ENCODE data around the gene CMAS.
"Not testable (repeated sequence)": the region's sequence is repeated elsewhere in the genome, so short reads cannot be mapped to it uniquely, and the experiment has no call there.

The CMAS gene

DNA sequence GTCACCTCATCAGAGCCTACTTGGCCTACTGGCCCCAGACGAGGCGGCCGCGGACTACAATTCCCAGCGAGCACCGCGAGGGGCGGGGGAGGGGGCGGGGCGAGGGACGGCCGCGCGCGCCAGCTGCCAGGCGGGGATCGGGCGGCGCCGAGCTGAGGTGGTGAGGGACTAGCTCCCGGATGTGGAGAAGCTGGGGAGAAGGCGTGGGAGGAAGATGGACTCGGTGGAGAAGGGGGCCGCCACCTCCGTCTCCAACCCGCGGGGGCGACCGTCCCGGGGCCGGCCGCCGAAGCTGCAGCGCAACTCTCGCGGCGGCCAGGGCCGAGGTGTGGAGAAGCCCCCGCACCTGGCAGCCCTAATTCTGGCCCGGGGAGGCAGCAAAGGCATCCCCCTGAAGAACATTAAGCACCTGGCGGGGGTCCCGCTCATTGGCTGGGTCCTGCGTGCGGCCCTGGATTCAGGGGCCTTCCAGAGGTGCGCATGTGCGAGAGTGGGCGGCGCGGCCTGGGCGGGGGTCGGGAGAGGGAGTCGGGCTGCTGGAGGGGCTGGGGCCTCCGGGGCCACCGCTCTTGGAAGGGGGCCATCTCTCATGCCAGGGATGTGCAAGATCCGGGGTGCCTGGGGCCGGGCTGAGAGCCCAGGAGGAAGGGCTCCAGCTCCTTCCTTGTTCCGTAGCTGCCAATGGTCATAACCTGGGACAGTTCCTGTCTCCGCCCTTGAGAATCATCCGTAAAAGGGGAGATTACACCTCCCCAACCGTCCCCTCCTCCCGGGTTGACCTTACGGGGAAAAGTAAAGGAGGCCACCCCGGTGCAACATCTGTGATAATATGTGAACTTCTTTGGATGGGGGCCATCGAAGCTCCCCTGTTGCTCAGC is at the start of gene CMAS:
TSS of gene CMAS (plus strand) at position 129 of the 878 bp plus-strand sequence. CDS start at position 215, 86 bp downstream.
- DNase-seq: peak; percentile 86

DNA sequence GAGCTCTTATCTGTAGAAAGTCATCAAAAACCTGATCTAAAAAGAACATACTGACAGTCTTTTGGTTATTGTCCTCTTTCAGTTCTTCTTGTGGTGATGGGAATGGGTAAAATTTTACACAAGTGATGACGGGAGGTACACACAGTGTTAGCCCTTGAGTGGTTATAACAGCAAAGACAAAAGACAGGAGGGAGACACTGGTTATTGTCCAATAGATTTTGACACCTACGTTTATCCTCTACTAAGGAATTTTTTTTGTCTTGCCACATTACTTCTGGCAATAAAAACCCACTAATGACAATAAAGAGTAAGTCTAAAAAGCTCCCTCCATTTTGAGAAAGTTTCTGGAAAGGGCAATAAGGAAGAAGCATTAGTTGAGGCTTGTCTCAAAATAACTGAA is 47.7 kb upstream of the CMAS start:
- no peak for DNase-seq

DNA sequence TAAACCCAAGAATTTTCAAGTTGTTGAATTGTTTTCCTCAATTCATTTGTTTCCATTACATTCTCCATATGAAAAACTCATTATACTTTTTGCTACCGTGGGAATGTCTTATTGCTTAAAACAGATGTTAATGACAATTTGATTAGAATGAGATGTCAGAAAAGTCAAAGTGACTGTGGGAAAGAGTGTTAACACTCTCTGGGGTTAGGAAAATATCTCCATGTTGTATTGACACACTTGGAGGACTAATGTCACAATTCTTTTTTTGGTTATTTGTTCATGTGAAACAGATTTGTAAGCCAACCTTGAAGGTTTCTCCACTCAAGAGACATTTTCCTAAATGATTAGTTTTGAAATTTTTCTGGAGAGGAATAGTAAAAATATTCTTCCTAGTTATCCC is 47.2 kb upstream of the CMAS start:
- no peak for DNase-seq

DNA sequence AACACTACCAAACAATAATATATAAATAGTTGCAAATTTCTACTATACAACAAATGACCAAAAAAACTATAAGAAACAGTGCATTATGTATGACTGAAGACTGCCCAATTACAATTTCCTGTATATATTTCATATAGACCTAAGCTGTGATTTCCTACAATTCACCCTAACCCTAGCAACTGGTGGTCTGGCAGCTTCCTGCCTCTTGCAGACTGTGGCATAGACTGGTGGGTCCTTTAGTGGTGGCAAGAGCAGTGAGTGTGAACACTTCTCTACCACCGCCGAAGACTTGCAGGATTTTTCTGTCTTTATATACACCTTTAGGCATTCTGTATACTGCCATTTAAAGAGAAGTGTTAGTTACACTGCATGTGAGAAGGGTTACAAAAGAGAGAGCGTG is 43.6 kb upstream of the CMAS start:
- DNase-seq: no peak

DNA sequence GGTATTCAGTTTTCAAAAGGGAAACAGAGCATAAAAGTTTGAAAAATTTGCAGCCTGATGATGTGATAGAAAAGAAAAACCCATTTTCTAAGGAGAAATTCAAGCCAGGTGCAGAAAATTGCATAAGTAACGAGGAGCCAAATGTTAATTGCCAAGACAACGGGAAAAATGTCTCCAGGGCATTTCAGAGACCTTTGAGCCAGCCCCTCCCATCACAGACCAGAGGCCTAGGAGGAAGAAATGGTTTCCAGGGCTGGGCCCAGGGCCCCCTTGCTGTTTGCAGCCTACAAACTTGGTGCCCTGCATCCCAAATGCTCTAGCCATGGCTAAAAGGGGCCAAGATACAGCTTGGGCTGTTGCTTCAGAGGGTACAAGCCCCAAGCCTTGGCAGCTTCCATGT is 38.2 kb upstream of the CMAS start:
- not testable (repeated sequence) for DNase-seq

DNA sequence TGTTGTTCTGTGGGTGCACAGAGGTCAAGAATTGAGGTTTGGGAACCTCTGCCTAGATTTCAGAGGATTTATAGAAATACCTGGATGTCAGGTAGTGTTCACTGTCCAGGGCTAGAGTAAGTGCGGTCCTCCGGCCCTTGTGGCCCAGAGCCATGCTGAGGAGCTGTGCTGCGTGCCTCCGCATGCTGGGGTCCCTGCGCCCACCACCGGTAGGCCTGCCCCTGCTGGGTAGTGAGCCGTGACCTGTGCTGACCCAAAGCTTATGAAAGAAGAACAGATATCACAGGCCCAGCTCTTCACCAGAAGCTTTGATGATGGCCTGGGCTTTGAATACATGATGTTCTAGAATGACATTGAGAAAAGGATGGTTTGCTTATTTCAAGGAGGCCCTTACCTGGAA is 37.8 kb upstream of the CMAS start:
- no peak for DNase-seq

DNA sequence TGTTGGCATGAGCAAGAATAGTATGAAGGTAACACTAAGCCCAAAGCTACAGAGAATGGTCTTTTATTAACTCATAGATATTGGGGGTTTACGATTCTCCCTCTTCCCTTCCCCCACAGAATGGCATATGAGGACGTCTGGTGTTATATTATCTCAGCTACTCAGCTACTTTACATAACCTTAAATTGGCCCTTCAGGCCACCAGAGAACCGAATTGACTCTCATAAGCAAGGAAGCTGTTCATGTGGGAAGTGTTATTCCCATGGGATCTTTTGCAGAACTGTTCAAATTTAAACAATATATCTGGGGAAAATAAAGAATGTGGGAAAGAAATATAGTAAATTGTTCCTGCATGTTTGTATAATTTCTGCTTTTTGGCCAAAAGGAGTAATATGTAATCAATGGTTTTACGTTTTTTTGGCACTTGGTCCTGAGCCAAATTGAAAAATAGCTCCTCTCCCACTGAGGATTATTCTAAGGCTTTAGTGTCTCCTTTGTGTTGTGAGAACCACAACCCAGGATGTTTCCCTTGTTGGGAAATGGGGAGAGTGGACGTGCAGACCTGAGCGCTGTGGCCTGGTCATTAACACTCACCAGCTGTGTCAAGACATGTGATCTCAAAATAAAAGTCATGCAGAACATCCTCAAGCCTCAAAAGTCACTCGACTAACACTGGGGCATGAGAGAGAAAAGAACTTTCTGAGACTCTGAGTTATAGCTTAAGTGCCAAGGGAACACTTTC is 31.8 kb upstream of the CMAS start:
- DNase-seq: no peak

DNA sequence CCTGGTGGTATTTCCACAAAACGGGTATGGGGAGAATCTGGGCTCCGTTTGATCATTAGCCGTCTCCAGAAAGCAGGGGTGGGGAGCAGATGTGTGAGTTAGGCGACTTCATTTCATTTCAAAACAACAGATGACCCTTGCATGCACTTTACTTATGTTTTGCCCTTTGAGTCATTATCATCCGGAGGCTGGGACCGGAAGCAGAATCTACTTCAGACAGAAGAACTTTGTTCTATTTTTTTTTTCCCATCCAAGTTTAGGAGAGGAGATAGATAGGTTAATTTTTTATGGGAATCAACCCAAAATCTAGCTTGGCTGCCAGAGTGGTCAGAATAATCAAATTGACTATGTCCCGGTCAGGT is 31.3 kb upstream of the CMAS start:
- no peak for DNase-seq

DNA sequence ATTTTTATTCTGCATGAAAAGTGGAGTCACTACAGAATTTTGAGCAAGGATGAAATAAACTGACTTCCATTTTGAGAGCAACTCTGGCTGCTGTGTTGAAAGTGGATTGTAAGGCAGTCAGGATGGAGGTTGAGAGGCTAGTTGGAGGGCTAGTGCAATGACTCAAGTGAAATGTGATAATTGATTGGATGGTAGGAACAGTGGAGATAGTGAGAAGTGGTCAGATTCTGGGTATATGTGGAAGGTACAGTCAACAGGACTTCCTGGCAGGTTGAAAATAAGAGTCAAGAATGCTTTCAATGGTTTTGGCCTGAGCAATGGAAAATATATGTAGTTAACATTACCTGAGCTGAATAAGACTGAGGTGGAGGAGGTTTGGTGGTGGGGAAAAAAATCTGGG is 29.0 kb upstream of the CMAS start:
- no peak for DNase-seq

DNA sequence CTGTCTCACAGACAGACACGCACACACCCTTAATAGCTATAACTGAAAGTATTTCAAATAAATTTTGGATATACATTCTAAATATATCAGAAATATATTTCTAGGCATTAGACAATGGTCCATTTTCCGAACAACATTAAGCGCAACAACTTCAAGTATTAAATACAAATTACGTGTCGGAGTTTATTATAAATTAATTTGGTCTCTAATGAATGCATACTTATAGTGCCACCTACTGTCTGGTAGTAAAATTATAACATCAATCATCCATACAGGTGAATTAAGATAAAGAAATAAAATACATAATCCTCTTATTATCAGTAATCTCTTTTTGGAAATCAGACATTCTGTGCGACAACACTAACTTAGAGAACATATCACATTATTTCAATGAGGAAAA is 27.2 kb upstream of the CMAS start:
- DNase-seq: no peak

DNA sequence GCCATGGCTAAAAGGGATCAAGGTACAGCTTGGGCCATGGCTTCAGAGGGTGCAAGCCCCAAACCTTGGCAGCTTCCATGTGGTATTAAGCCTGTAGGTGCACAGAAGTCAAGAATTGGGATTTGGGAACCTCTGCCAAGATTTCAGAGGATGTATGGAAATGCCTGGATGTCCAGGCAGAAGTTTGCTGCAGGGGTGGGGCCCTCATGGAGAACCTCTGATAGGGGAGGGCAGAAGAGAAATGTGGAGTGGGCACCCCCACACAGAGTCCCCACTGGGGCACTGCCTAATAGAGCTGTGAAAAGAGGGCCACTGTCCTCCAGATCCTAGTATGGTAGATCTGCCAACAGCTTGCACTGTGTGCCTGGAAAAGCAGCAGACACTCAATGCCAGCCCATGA is 22.5 kb upstream of the CMAS start:
- not testable (repeated sequence) for DNase-seq

DNA sequence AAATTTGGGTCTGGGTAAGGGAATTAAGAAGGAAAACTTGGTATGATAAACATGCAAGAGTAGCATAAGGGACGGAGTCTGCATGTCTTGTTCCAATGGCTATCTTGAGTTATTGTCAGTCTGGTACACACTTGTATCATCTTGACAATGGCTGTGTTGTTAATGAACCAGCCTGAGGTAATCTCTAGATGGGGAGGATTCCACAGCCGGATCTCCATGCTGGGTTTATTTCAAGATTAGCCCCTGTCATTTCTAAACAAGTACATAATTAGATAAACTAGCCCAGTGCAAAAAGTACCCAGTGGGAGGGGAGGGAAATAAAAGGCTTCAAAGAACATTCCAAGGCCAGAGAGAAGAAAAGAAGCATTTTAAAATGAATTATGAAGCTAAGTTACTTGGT is 16.5 kb upstream of the CMAS start:
- DNase-seq: no peak

DNA sequence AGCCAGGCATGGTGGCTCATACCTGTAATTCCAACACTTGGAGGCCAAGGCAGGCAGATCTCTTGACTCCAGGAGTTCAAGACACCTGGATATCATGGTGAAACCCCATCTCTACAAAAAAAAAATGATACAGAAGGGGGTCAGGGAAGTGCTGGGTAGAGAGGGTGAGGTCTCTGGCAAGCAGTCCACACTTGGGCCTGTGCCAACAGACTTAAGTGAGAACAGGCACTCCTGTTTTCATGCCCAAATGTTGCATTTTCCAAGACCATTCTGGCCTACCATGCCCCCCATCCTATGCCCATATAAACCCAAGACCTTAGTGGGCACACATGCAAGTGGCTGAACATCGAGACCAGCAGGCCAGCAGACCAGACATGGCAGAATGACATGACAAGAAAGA is 16.0 kb upstream of the CMAS start:
- no peak for DNase-seq

DNA sequence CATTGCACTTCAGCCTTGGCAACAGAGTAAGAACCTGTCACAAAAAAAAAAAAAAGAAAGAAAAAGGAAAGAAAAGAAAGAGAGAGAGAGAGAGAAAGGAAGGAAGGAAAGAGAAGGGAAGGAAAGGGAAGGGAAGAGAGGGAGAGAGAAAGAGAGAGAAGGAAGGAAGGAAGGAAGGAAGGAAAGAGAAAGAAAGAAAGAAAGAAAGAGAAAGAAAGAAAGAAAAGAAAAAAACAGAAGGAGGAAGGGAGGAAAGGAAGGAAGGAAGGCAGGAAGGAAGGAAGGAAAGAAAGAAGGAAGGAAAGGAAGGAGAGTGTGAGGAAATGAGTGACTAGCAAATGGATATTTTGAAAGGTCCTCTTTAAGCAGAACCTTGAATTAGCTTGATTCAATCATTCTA is 13.3 kb upstream of the CMAS start:
- DNase-seq: no peak

DNA sequence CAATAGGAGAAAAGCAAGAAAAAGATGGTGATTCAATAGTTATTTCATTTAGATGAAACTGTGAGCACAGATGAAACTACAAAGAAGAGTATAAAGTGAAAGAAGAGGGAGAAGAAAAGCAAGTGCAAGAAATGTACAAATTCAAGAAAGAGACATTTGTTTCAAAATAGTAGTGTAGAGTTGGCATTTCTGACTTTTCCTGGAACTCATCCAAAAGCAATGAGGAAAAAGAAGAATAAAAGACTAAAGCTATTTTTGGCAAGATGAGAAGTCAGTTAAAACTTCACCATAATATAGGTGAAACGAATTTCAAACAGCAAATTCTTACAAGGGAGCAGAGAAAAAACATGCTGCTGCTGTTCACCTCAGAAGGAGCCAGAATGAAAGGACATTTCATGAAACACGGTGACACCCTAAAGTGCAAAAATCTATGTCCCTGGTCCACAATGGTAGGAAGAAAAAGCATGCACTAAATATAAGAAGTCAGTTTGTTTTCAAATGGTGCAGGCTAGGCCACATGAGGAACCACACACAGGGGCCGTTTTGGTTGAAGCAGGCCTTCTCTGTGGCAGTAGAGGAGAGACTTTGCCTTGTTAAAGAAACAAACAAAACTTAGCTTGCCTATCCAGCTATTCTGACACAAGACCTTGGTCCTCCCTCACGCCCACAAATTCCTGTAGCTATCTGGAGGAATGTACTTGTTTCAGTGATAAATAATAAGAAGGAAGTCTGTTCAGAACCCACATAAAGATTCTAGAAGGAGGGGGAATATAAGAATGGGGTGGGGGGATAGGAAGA is 11.1 kb upstream of the CMAS start:
- no peak for DNase-seq

DNA sequence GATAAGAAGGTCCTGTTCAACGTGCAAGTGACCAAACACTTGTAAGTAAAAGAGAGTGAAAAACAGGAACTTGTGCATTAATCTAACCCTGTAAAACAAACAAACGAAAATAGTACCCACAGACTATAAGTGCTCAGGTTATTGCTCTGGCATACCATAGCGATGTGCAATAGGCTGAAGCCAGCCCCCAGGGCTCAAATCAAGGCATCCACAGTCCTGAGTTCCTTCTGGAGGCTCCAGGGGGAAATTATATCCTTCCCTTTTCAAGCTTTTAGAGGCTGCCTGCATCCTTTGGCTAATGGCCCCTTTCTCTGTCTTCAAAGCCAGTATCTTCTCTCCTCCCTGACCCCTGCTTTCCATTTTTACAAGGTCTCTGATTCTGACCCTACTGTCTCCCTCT is 8.1 kb upstream of the CMAS start:
- DNase-seq: no peak

DNA sequence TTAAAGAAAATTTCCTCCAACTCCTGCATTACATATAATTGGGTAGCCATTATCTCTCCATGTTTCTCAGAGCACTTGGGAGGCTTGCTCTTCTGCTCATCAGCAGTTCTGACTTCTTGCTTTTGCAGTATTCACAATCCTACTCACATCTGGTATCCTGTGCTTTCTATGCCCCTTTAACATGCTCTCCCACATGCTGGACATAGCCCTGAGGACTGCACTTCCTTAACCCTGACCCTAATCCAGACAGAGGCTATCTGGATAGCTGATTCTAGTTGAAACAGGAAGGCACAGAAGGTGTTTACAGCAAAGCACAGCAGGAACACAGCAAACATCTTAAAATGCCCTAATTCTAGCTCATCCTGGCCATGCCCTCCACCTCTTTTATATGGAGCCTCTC is 7.3 kb upstream of the CMAS start:
- no peak for DNase-seq

DNA sequence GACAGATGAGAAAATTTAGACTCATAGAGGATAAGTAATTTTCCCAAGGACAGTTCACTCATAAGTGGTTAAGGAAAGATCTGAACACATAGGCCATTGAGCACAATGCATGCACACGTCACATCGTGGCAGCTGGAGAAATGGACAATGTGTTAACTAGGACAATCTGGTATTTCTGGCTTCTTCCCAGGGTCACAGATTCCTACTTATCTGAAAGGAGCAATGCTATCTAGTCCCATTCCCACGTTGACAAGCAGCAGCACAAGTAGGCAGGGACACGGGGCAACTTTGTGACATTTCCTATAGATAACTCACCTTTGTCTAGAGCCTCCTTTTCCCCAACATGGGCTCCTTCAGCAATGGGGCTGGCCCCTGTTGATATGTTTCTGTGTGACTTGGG is 6.7 kb upstream of the CMAS start:
- DNase-seq: no peak

DNA sequence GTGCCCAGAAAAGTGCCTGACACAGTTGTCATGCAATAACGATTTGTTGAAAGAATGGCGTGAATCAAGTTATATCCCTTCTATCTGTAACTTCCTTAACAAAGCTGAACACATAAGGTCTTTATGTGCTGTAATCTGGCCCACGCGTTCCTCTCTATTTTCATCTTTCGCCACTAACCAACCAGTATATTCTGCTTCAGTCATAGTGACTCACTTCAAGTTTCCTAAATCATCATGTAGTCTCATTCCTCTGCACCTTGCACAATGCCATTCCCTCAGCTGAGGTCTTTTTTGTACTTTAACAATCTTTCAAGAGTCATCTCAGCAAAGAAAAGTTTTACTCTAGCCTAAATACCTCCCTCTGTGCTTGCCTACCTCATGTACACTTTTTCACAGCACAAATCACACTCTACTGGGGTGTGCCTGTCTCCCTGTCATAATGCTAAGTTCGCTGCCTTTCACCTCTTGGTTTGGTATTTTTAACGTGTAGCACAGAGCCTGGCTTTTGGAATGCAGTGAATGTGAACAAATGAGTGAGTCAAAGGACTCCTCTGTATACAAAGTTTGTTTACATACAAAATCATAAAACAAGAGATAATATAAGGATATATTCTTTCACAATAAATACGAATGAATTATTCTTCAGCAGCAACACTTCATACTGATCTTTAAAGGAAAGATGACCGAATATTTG is 2.9 kb upstream of the CMAS start:
- peak; percentile 35 for DNase-seq

DNA sequence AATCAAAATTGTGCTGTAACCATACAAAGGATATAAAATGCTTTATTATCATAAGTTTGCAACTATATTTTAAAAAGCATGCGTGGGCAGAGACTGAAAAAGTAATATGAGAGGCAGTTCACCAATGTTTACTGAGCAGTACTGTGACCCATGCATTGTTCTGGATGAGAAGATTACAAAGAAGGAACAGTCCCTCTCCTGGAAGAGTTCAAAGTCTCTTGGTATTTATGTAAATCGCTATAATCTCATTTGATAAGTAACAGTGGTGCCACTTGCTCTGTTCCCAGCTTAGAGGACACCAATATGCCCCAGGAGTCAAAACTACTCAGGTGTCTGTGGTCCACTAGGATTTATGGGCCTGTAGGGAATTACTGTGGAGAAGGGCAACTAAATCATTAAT is 2.1 kb upstream of the CMAS start:
- DNase-seq: no peak

DNA sequence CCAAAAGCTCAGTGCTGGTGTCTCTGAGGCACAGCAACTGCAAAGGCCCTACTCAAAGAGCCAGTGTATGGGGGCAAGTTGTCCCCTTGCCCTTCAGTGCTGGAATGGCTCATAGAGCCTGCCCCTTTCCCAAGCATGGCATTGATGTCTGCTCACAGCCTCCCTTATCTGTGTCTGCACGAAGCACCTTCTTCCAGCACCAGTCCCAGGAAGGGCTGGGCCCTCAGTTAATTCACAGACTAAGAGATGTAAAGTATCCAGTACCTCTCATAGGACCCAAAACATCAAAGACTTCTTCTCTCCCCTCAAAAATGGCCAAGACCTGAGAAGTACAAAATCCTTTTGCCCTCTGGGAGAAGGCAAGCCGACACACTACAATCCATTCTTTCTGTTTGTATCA is 1.6 kb upstream of the CMAS start:
- DNase-seq: no peak

DNA sequence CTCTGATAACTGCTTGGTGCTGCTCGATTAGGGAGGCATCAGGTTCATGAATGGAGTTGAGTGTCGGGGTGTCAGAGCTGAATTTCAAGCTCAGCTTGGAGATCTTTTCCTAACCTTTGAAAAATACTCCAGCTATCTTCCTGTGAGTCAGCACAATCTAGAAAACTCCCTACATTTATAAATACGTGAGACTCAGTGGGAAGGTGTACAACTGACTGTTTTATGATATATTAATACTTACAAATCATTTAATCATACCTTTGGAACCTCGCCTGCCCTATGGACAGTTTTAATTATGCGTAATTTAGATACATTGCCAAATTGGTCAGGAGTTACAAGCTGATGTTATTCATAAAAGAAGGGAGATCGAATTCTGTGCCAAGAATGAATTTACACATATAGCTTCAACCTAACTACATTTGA is 961 bp downstream of the CMAS start:
- DNase-seq: no peak

DNA sequence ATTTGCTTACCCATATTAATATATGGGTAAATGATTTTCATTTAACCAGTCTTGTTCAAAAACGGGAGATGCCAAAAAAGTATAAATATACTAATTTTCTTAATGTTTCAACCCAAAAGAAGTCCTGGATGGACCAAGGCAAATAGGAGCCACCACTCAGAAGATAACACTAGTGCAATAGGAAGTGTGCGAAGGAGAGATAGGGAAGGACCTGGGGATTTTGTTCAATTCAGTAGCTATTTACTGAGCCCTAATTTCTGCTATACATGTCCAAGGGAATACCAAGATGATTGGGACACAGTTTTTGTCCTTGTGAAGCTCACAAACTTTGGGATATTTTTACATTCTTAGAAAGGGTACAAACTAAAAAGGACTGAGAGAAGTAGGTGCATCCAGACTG is 1.5 kb downstream of the CMAS start:
- DNase-seq: no peak

Measured in activated CD4-positive, alpha-beta T cell treated with anti-CD3 and anti-CD28 coated beads for 48 hours (primary cell).